Measurements from ENCODE around the gene GABBR2.

GRCh38 chr9:98477884-98478283 lies 230.9 kb downstream of the GABBR2 start:
- TF ChIP-seq CTCF (IDR thresholded peaks at IDR 0.05) (no peak), POLR2AphosphoS5 (IDR thresholded peaks at IDR 0.05) (no peak), EP300 (IDR thresholded peaks at IDR 0.05) (no peak)
